IgD-negative memory B cell (primary cell): Measurements from ENCODE around the gene TMED8. TPM values are rescaled to one million over a fixed set of nuclear protein-coding genes. Genes with fewer than 3 reads are reported as not detected.

Experiments
- H3K27ac Mint-ChIP-seq, 3 donors: one replicate each; pipeline ENCODE4 v1.8.0; 2020 to 2022; ENCODE audit warnings: mild to moderate bottlenecking in 3 of 3, mixed read lengths in 3 of 3, moderate library complexity in 1 of 3
- H3K27me3 Mint-ChIP-seq: one replicate; pipeline ENCODE4 v1.8.0; 2021; ENCODE audit warnings: mixed read lengths
- H3K36me3 Mint-ChIP-seq: one replicate; pipeline ENCODE4 v1.8.0; 2020; ENCODE audit warnings: mild to moderate bottlenecking, mixed read lengths
- H3K4me1 Mint-ChIP-seq, 3 donors: one replicate each; pipeline ENCODE4 v1.8.0; 2020 to 2022; ENCODE audit warnings: mixed read lengths in 3 of 3, mild to moderate bottlenecking in 1 of 3
- H3K4me3 Mint-ChIP-seq, 4 donors: one replicate each; pipeline ENCODE4 v1.8.0; 2020 to 2022; ENCODE audit warnings: mild to moderate bottlenecking in 4 of 4, mixed read lengths in 4 of 4, moderate library complexity in 3 of 4
- H3K9me3 Mint-ChIP-seq, 3 donors: one replicate each; pipeline ENCODE4 v1.8.0; 2020 to 2021; ENCODE audit warnings: mixed read lengths in 3 of 3, mild to moderate bottlenecking in 1 of 3
- polyA plus RNA-seq: library from polyadenylated mRNA; unstranded; fragments of 300-500 nt; fragmentation: Illumina TruSeq; gene quantifications from one replicate; pipeline ENCODE4 v1.2.3, GENCODE V29; 2021

Gene TMED8
- polyA plus RNA-seq, 1 donor from 2014 or later, result 18.9 TPM

- Mint-ChIP-seq H3K27me3 (no peaks in the 10 kb centered on the region), H3K9me3 (peaks cover 0 to 3% (median 0%) of the 10 kb centered on the region in 3 donors), H3K4me3 (no peak overlapping the region), H3K4me1 (peaks cover 15 to 21% (median 20%) of the 10 kb centered on the region in 3 donors), H3K27ac (no peak overlapping the region), H3K36me3 (no peaks in the 10 kb centered on the region)
Observed at GRCh38 chr14:77378701-77379100, 1.8 kb upstream of the TMED8 start.

GRCh38 chr14:77377502-77377844 lies 579 bp upstream of the TMED8 start:
- H3K36me3 Mint-ChIP-seq, result peaks cover 3% of the 10 kb centered on the region
- H3K27ac Mint-ChIP-seq, result no peak overlapping the region
- no peak overlapping the region for H3K4me3 Mint-ChIP-seq
- H3K9me3 Mint-ChIP-seq, result peaks cover 0 to 3% (median 0%) of the 10 kb centered on the region in 3 donors
- peaks cover 25 to 32% (median 30%) of the 10 kb centered on the region in 3 donors for H3K4me1 Mint-ChIP-seq
- peaks cover 1% of the 10 kb centered on the region for H3K27me3 Mint-ChIP-seq

- Mint-ChIP-seq H3K4me1 (peaks cover 32 to 42% (median 37%) of the 10 kb centered on the region in 3 donors), H3K36me3 (peaks cover 3% of the 10 kb centered on the region), H3K27me3 (peaks cover 1% of the 10 kb centered on the region), H3K27ac (peak overlapping the region; percentile 89 to 95 (median 94)), H3K4me3 (peak overlapping the region in 2 of 4 donors; percentile 91 to 99), H3K9me3 (peaks cover 0 to 3% (median 0%) of the 10 kb centered on the region in 3 donors)
Observed at GRCh38 chr14:77375973-77376770, 722 bp downstream of the TMED8 start.

- peak overlapping the region; percentile 79 to 94 (median 89) for H3K27ac Mint-ChIP-seq
- peak overlapping the region in 2 of 4 donors; percentile 91 to 99 for H3K4me3 Mint-ChIP-seq
- H3K4me1 Mint-ChIP-seq, result peaks cover 36 to 46% (median 37%) of the 10 kb centered on the region in 3 donors
- H3K27me3 Mint-ChIP-seq, result peaks cover 1% of the 10 kb centered on the region
- peaks cover 3% of the 10 kb centered on the region for H3K36me3 Mint-ChIP-seq
- peaks cover 0 to 3% (median 0%) of the 10 kb centered on the region in 3 donors for H3K9me3 Mint-ChIP-seq
Observed at GRCh38 chr14:77375164-77375950, 1.5 kb downstream of the TMED8 start.

GRCh38 chr14:77372304-77372841 lies 4.5 kb downstream of the TMED8 start:
- Mint-ChIP-seq H3K4me1 (peaks cover 48 to 62% (median 56%) of the 10 kb centered on the region in 3 donors), H3K4me3 (peak overlapping the region in 3 of 4 donors; percentile 79 to 93 (median 90))

GRCh38 chr14:77369285-77369684 lies 7.6 kb downstream of the TMED8 start:
- peaks cover 5% of the 10 kb centered on the region for H3K36me3 Mint-ChIP-seq
- peak overlapping the region in 1 of 3 donors; percentile 83 for H3K27ac Mint-ChIP-seq
- H3K9me3 Mint-ChIP-seq, result peaks cover 0 to 3% (median 0%) of the 10 kb centered on the region in 3 donors
- peak overlapping the region in 2 of 4 donors; percentile 9 to 72 for H3K4me3 Mint-ChIP-seq
- H3K4me1 Mint-ChIP-seq, result peaks cover 63 to 71% (median 68%) of the 10 kb centered on the region in 3 donors
- peaks cover 1% of the 10 kb centered on the region for H3K27me3 Mint-ChIP-seq

More at GRCh38 chr14:77372304-77372841, 4.5 kb downstream of the TMED8 start:
- Mint-ChIP-seq H3K27me3 (peaks cover 1% of the 10 kb centered on the region), H3K9me3 (peaks cover 0 to 3% (median 0%) of the 10 kb centered on the region in 3 donors), H3K27ac (peak overlapping the region; percentile 89 to 97 (median 95)), H3K36me3 (peaks cover 5% of the 10 kb centered on the region)

GRCh38 chr14:77364146-77364545 lies 12.7 kb downstream of the TMED8 start:
- Mint-ChIP-seq H3K27me3 (no peaks in the 10 kb centered on the region), H3K9me3 (no peaks in the 10 kb centered on the region), H3K27ac (peak overlapping the region in 1 of 3 donors; percentile 17), H3K4me1 (peaks cover 67 to 72% (median 67%) of the 10 kb centered on the region in 3 donors), H3K4me3 (peak overlapping the region in 2 of 4 donors; percentile 10 to 53), H3K36me3 (peaks cover 8% of the 10 kb centered on the region)

GRCh38 chr14:77359626-77360025 lies 17.3 kb downstream of the TMED8 start:
- Mint-ChIP-seq H3K36me3 (peaks cover 9% of the 10 kb centered on the region), H3K4me3 (no peak overlapping the region), H3K27ac (no peak overlapping the region), H3K9me3 (no peaks in the 10 kb centered on the region), H3K27me3 (no peaks in the 10 kb centered on the region), H3K4me1 (peaks cover 36 to 46% (median 41%) of the 10 kb centered on the region in 3 donors)

GRCh38 chr14:77356899-77357298 lies 20.0 kb downstream of the TMED8 start:
- no peaks in the 10 kb centered on the region for H3K9me3 Mint-ChIP-seq

GRCh38 chr14:77355811-77356210 lies 21.1 kb downstream of the TMED8 start:
- Mint-ChIP-seq H3K27me3 (no peaks in the 10 kb centered on the region), H3K36me3 (peaks cover 6% of the 10 kb centered on the region), H3K27ac (no peak overlapping the region), H3K9me3 (no peaks in the 10 kb centered on the region), H3K4me1 (peaks cover 11 to 23% (median 22%) of the 10 kb centered on the region in 3 donors), H3K4me3 (no peak overlapping the region)

More at GRCh38 chr14:77356899-77357298, 20.0 kb downstream of the TMED8 start:
- no peak overlapping the region for H3K27ac Mint-ChIP-seq
- H3K4me3 Mint-ChIP-seq, result no peak overlapping the region
- no peaks in the 10 kb centered on the region for H3K27me3 Mint-ChIP-seq
- H3K36me3 Mint-ChIP-seq, result peaks cover 7% of the 10 kb centered on the region
- H3K4me1 Mint-ChIP-seq, result peaks cover 19 to 33% (median 30%) of the 10 kb centered on the region in 3 donors

GRCh38 chr14:77353469-77354141 lies 23.3 kb downstream of the TMED8 start:
- H3K4me3 Mint-ChIP-seq, result no peak overlapping the region
- no peaks in the 10 kb centered on the region for H3K27me3 Mint-ChIP-seq
- H3K27ac Mint-ChIP-seq, result no peak overlapping the region
- peaks cover 5 to 26% (median 17%) of the 10 kb centered on the region in 3 donors for H3K4me1 Mint-ChIP-seq
- H3K36me3 Mint-ChIP-seq, result peaks cover 3% of the 10 kb centered on the region
- no peaks in the 10 kb centered on the region for H3K9me3 Mint-ChIP-seq

GRCh38 chr14:77347751-77348150 lies 29.1 kb downstream of the TMED8 start:
- Mint-ChIP-seq H3K36me3 (peaks cover 5% of the 10 kb centered on the region), H3K9me3 (no peaks in the 10 kb centered on the region), H3K4me3 (peak overlapping the region in 1 of 4 donors; percentile 51), H3K27me3 (no peaks in the 10 kb centered on the region), H3K27ac (peak overlapping the region; percentile 11 to 92 (median 91)), H3K4me1 (peaks cover 7 to 21% (median 10%) of the 10 kb centered on the region in 3 donors)

GRCh38 chr14:77346495-77346894 lies 30.4 kb downstream of the TMED8 start:
- Mint-ChIP-seq H3K4me3 (no peak overlapping the region), H3K27ac (no peak overlapping the region), H3K4me1 (peaks cover 7 to 21% (median 10%) of the 10 kb centered on the region in 3 donors), H3K36me3 (peaks cover 8% of the 10 kb centered on the region), H3K27me3 (no peaks in the 10 kb centered on the region), H3K9me3 (no peaks in the 10 kb centered on the region)

GRCh38 chr14:77344377-77344996 lies 32.4 kb downstream of the TMED8 start:
- Mint-ChIP-seq H3K4me1 (peaks cover 7 to 13% (median 9%) of the 10 kb centered on the region in 3 donors), H3K27me3 (no peaks in the 10 kb centered on the region), H3K27ac (no peak overlapping the region), H3K4me3 (no peak overlapping the region), H3K9me3 (no peaks in the 10 kb centered on the region), H3K36me3 (peaks cover 9% of the 10 kb centered on the region)
